WTC11 (cell line): Measurements from ENCODE around the gene GPR153. TPM values are rescaled to one million over a fixed set of nuclear protein-coding genes. Genes with fewer than 3 reads are reported as not detected.
A peak's percentile ranks its signal among the peaks of the same experiment; 100 is the strongest.

Experiments used
- ATAC-seq: fragments of 200-7000 bp; cut with Tn5 transposase; 2 replicates; pipeline ENCODE4 v1.10.0; 2021; ENCODE audit warnings: mild to moderate bottlenecking, moderate library complexity
- CTCF ChIA-PET: fragments of 300-600 bp; sonication (Branson Sonifier 250); formaldehyde crosslinking; loops from one replicate; lab custom pipeline; 2021; ENCODE audit warnings: antibody characterized with exemption; lab: Charles Lee
- POLR2A ChIA-PET: fragments of 350-600 bp; sonication (Branson Sonifier 250); formaldehyde crosslinking; loops from one replicate; lab custom pipeline; 2021; ENCODE audit warnings: antibody characterized with exemption; lab: Charles Lee
- DNase-seq: peaks from one replicate; pipeline ENCODE4 v3.0.0; 2021; ENCODE audit warnings: low spot score
- H3K27ac Mint-ChIP-seq: 2 replicates; pipeline ENCODE4 v1.8.0; 2021; ENCODE audit warnings: mixed read lengths
- H3K27me3 Mint-ChIP-seq: 2 replicates; pipeline ENCODE4 v1.8.0; 2021; ENCODE audit warnings: low read depth, mild to moderate bottlenecking, moderate library complexity, mixed read lengths
- H3K36me3 Mint-ChIP-seq: 2 replicates; pipeline ENCODE4 v1.8.0; 2021; ENCODE audit warnings: mixed read lengths
- H3K4me1 Mint-ChIP-seq: 2 replicates; pipeline ENCODE4 v1.8.0; 2022; ENCODE audit warnings: mixed read lengths
- H3K4me3 Mint-ChIP-seq: 2 replicates; pipeline ENCODE4 v1.8.0; 2021; ENCODE audit warnings: mild to moderate bottlenecking, moderate library complexity, mixed read lengths
- H3K9me3 Mint-ChIP-seq: 2 replicates; pipeline ENCODE4 v1.8.0; 2021; ENCODE audit warnings: mixed read lengths
- CREM ChIP-seq: sonication (generic); formaldehyde crosslinking; IDR thresholded peaks from 2 replicates; pipeline ENCODE4 v1.8.1; 2022; ENCODE audit warnings: mild to moderate bottlenecking, missing genetic modification reagents, moderate library complexity
- ETV6 ChIP-seq: sonication (generic); formaldehyde crosslinking; IDR thresholded peaks from 2 replicates; pipeline ENCODE4 v1.8.1; 2022; ENCODE audit warnings: mild to moderate bottlenecking, missing genetic modification reagents
- FOXP1 ChIP-seq: sonication (generic); formaldehyde crosslinking; IDR thresholded peaks from 2 replicates; pipeline ENCODE4 v1.8.0; 2022; ENCODE audit warnings: missing genetic modification reagents, mild to moderate bottlenecking, moderate library complexity, borderline replicate concordance
- GABPB1 ChIP-seq: sonication (generic); formaldehyde crosslinking; IDR thresholded peaks from 2 replicates; pipeline ENCODE4 v1.8.1; 2023; ENCODE audit warnings: mild to moderate bottlenecking, missing genetic modification reagents
- IRF2 ChIP-seq: sonication (generic); formaldehyde crosslinking; IDR thresholded peaks from 2 replicates; pipeline ENCODE4 v1.8.0; 2022; ENCODE audit warnings: low read depth, missing genetic modification reagents, borderline replicate concordance
- NFYB ChIP-seq: sonication (generic); formaldehyde crosslinking; conservative IDR thresholded peaks from 2 replicates; pipeline ENCODE4 v1.8.0; 2022; ENCODE audit warnings: low read depth, missing genetic modification reagents
- NR1H2 ChIP-seq: sonication (generic); formaldehyde crosslinking; IDR thresholded peaks from 2 replicates; pipeline ENCODE4 v1.9.0; 2021; ENCODE audit warnings: mild to moderate bottlenecking, moderate library complexity, missing genetic modification reagents
- SP1 ChIP-seq: sonication (generic); formaldehyde crosslinking; conservative IDR thresholded peaks from 2 replicates; pipeline ENCODE4 v1.8.1; 2022; ENCODE audit warnings: missing genetic modification reagents
- TCF7 ChIP-seq: sonication (generic); formaldehyde crosslinking; IDR thresholded peaks from 2 replicates; pipeline ENCODE4 v1.8.0; 2022; ENCODE audit warnings: mild to moderate bottlenecking, low read depth, missing genetic modification reagents, moderate library complexity
- ZNF219 ChIP-seq: sonication (generic); formaldehyde crosslinking; IDR thresholded peaks from 2 replicates; pipeline ENCODE4 v1.8.0; 2023; ENCODE audit warnings: missing genetic modification reagents, mild to moderate bottlenecking, borderline replicate concordance
- ZNF263 ChIP-seq: sonication (generic); formaldehyde crosslinking; IDR thresholded peaks from 2 replicates; pipeline ENCODE4 v1.8.1; 2022; ENCODE audit warnings: low read depth, mild to moderate bottlenecking, moderate library complexity, missing genetic modification reagents
- ZNF423 ChIP-seq: fragments of 250-450 bp; sonication (Bioruptor Pico); IDR thresholded peaks from 2 replicates; pipeline ENCODE4 v2.1.2; 2022; ENCODE audit warnings: mild to moderate bottlenecking, moderate library complexity
- total RNA-seq: library from RNA; stranded (reverse); gene quantifications from 3 replicates; pipeline ENCODE4 v1.2.3, GENCODE V29; 2021
- TF ChIP-seq, protein P1 (sequence below): sonication (generic); formaldehyde crosslinking; IDR thresholded peaks from 2 replicates; pipeline ENCODE4 v1.8.0; 2022; ENCODE audit warnings: mild to moderate bottlenecking, missing genetic modification reagents
- TF ChIP-seq, protein P2 (sequence below): sonication (generic); formaldehyde crosslinking; IDR thresholded peaks from 2 replicates; pipeline ENCODE4 v1.8.1; 2022; ENCODE audit warnings: low read depth, mild to moderate bottlenecking, moderate library complexity, missing genetic modification reagents, borderline replicate concordance
- TF ChIP-seq, protein P3 (sequence below): sonication (generic); formaldehyde crosslinking; IDR thresholded peaks from 2 replicates; pipeline ENCODE4 v1.8.1; 2022; ENCODE audit warnings: missing genetic modification reagents, borderline replicate concordance
- TF ChIP-seq, protein P4 (sequence below): sonication (generic); formaldehyde crosslinking; IDR thresholded peaks from 2 replicates; pipeline ENCODE4 v1.8.0; 2022; ENCODE audit warnings: mild to moderate bottlenecking, missing genetic modification reagents
- TF ChIP-seq, protein P5 (sequence below): sonication (generic); formaldehyde crosslinking; IDR thresholded peaks from 2 replicates; pipeline ENCODE4 v1.8.1; 2023; ENCODE audit warnings: mild to moderate bottlenecking, moderate library complexity, missing genetic modification reagents
- TF ChIP-seq, protein P6 (sequence below): sonication (generic); formaldehyde crosslinking; IDR thresholded peaks from 2 replicates; pipeline ENCODE4 v1.8.1; 2023; ENCODE audit warnings: mild to moderate bottlenecking, missing genetic modification reagents

The GPR153 gene
- total RNA-seq, 1 experiment from 2014 or later: 13.4 TPM

DNA sequence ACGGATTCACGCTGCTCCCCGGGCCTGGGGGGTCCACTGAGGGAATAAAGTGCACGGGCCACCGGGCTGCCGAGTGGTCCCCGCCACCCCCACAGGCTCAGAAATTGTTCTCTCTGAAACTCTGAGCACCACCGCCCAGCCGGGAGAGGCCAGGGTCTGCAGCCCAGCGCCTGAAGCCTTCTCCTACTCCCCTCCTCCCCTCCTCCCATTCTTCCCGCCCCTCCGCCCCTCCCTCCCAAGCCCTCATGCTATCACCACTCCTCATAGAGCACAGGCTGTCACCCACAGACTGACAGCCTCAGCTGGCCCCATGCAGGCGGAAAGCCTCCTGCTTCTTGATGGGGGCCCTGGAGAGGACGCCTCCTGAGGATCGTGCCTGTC lies 707 bp upstream of the GPR153 start:
- peaks cover 9% of the 10 kb centered on the region for H3K4me1 Mint-ChIP-seq
- H3K36me3 Mint-ChIP-seq: no peaks in the 10 kb centered on the region
- DNase-seq (no peak), ATAC-seq (peak; percentile 33)
- peaks cover 21% of the 10 kb centered on the region for H3K27me3 Mint-ChIP-seq
- H3K9me3 Mint-ChIP-seq: no peaks in the 10 kb centered on the region
- TF ChIP-seq, protein P1, sequence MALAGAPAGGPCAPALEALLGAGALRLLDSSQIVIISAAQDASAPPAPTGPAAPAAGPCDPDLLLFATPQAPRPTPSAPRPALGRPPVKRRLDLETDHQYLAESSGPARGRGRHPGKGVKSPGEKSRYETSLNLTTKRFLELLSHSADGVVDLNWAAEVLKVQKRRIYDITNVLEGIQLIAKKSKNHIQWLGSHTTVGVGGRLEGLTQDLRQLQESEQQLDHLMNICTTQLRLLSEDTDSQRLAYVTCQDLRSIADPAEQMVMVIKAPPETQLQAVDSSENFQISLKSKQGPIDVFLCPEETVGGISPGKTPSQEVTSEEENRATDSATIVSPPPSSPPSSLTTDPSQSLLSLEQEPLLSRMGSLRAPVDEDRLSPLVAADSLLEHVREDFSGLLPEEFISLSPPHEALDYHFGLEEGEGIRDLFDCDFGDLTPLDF (CRISPR knock-in tag): no peak
- TF ChIP-seq, protein P2, sequence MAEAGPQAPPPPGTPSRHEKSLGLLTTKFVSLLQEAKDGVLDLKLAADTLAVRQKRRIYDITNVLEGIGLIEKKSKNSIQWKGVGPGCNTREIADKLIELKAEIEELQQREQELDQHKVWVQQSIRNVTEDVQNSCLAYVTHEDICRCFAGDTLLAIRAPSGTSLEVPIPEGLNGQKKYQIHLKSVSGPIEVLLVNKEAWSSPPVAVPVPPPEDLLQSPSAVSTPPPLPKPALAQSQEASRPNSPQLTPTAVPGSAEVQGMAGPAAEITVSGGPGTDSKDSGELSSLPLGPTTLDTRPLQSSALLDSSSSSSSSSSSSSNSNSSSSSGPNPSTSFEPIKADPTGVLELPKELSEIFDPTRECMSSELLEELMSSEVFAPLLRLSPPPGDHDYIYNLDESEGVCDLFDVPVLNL (CRISPR knock-in tag): no peak
- TF ChIP-seq ETV6 (CRISPR knock-in tag): no peak
- no peak for TF ChIP-seq TCF7
- TF ChIP-seq, all 79 proteins: peak for 0
- Mint-ChIP-seq H3K27ac (no peak overlapping the region), H3K4me3 (peak overlapping the region; percentile 63)
- ChIA-PET POLR2A (interaction anchor here (0.9 kb wide), 2 partner anchors 107 to 132 kb away, joined by 3 read pairs; no protein-coding TSS in a partner anchor), CTCF (interaction anchor here (0.5 to 14.8 kb wide), 11 partner anchors 13 to 179 kb away, joined by 3 to 164 read pairs (median 3); no protein-coding TSS in a partner anchor)

DNA sequence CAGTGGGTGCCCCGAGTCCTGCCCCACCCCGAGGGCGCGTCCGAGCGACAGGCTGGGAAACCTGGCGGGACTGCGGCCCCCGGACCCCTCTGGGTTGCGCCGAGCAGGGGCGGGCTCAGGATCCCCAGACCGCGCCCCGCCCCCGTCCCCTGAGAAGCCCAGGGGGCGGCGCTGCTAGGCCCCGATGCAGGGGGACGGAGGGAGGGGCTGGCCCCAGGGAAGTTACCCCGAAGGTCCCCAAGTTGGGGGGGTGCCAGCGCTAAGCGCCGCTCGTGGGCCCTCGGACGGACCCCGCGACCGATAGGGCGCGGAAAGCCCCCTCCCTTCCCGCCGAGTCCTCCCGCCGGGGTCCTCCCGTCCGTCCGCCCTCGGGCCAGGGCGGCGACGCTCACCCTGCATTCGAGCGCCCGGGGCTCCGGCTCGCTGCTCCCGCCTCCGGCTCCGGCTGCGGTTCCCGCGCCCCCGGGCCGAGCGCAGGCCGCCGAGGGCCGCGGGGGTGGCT lies 414 bp downstream of the GPR153 start:
- H3K9me3 Mint-ChIP-seq: no peaks in the 10 kb centered on the region

DNA sequence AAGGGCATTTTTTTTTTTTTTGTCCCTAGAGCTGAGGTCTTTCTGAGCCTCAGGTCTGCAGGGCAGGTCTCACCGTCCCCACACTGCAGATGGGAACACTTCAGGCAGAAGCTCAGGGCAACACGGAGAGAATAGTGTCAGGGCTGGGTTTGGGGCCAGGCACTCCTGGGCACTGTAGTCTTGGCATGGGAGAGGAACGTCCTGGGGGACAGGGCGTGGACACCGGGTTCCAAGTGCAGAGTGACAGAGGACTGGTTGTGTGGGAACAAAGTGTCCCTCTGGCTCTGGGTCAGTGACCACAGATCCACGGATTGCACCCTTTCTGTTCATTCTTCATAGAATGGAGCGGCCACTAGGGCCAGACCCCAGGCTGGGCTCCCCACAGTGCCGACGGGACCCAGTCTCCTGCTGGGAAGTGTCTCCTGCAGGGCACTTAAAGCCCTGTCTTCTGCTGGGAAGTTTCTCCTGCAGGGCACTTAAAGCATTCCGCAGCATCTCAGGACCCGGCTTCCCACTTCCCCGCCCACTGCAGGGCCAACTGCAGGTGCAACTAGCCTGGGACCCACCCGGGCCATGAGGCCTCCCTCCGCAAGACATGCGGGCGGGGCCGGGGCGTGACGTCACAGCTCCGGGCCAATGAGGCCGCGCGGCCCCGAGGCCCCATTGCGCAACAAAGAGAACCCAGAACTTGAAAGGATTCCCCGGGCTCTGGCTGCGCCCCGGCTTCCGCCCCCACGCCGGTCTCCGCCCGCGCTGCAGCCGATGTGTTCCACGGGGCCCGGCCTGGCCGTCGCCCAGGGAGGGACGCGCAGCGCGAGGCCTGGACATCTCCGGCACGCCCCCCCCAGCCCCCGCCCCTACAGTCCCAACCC lies 1.2 kb downstream of the GPR153 start:
- peaks cover 21% of the 10 kb centered on the region for H3K27me3 Mint-ChIP-seq
- no peak overlapping the region for H3K27ac Mint-ChIP-seq
- peaks cover 9% of the 10 kb centered on the region for H3K4me1 Mint-ChIP-seq
- ATAC-seq (peak; percentile 40), DNase-seq (peak; percentile 90)
- H3K9me3 Mint-ChIP-seq: no peaks in the 10 kb centered on the region
- ChIA-PET CTCF (interaction anchor here (0.5 to 14.8 kb wide), 13 partner anchors 9 to 181 kb away, joined by 3 to 164 read pairs (median 3); no protein-coding TSS in a partner anchor), POLR2A (interaction anchor here (0.7 kb wide), 1 partner anchor 53 kb away, joined by 4 read pairs; no protein-coding TSS in a partner anchor)
- peak overlapping the region; percentile 49 for H3K4me3 Mint-ChIP-seq
- H3K36me3 Mint-ChIP-seq: no peaks in the 10 kb centered on the region
- TF ChIP-seq IRF2 (CRISPR knock-in tag): no peak
- TF ChIP-seq GABPB1 (CRISPR knock-in tag): 0 out of 2 replicates have a peak, but pooled peaks have one; percentile 34
- TF ChIP-seq ZNF219: no peak
- TF ChIP-seq TCF7: no peak
- peak; percentile 62; the same call in 1 of the 2 replicates for TF ChIP-seq CREM (CRISPR knock-in tag)
- TF ChIP-seq, protein P2 (CRISPR knock-in tag): no peak
- peak; percentile 43 for TF ChIP-seq SP1 (CRISPR knock-in tag)
- TF ChIP-seq, protein P3, sequence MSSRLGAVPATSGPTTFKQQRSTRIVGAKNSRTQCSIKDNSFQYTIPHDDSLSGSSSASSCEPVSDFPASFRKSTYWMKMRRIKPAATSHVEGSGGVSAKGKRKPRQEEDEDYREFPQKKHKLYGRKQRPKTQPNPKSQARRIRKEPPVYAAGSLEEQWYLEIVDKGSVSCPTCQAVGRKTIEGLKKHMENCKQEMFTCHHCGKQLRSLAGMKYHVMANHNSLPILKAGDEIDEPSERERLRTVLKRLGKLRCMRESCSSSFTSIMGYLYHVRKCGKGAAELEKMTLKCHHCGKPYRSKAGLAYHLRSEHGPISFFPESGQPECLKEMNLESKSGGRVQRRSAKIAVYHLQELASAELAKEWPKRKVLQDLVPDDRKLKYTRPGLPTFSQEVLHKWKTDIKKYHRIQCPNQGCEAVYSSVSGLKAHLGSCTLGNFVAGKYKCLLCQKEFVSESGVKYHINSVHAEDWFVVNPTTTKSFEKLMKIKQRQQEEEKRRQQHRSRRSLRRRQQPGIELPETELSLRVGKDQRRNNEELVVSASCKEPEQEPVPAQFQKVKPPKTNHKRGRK (CRISPR knock-in tag): no peak
- TF ChIP-seq, protein P4, sequence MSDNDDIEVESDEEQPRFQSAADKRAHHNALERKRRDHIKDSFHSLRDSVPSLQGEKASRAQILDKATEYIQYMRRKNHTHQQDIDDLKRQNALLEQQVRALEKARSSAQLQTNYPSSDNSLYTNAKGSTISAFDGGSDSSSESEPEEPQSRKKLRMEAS (CRISPR knock-in tag): peak; percentile 12; the same call in 1 of the 2 replicates
- TF ChIP-seq NFYB (CRISPR knock-in tag): peak; percentile 72

More for the DNA sequence above, 414 bp downstream of the GPR153 start:
- Mint-ChIP-seq H3K27me3 (peaks cover 21% of the 10 kb centered on the region), H3K4me1 (peaks cover 9% of the 10 kb centered on the region), H3K36me3 (no peaks in the 10 kb centered on the region), H3K27ac (no peak overlapping the region), H3K4me3 (no peak overlapping the region; the same call in 1 of the 2 replicates)
- no peak for DNase-seq
- ChIA-PET POLR2A (no interaction called here), CTCF (interaction anchor here (0.5 to 14.8 kb wide), 15 partner anchors 8 to 180 kb away, joined by 3 to 164 read pairs (median 3); no protein-coding TSS in a partner anchor)
- peak; percentile 46 for ATAC-seq
- no peak for TF ChIP-seq NR1H2
- TF ChIP-seq ZNF263 (CRISPR knock-in tag): peak; percentile 85; the same call in 1 of the 2 replicates
- peak; percentile 1; the same call in 1 of the 2 replicates for TF ChIP-seq FOXP1 (CRISPR knock-in tag)
- TF ChIP-seq, protein P5, sequence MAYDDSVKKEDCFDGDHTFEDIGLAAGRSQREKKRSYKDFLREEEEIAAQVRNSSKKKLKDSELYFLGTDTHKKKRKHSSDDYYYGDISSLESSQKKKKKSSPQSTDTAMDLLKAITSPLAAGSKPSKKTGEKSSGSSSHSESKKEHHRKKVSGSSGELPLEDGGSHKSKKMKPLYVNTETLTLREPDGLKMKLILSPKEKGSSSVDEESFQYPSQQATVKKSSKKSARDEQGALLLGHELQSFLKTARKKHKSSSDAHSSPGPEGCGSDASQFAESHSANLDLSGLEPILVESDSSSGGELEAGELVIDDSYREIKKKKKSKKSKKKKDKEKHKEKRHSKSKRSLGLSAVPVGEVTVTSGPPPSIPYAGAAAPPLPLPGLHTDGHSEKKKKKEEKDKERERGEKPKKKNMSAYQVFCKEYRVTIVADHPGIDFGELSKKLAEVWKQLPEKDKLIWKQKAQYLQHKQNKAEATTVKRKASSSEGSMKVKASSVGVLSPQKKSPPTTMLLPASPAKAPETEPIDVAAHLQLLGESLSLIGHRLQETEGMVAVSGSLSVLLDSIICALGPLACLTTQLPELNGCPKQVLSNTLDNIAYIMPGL (CRISPR knock-in tag): 0 out of 2 replicates have a peak, but pooled peaks have one; percentile 24
- no peak for TF ChIP-seq ZNF423 (CRISPR knock-in tag)
- TF ChIP-seq, protein P6, sequence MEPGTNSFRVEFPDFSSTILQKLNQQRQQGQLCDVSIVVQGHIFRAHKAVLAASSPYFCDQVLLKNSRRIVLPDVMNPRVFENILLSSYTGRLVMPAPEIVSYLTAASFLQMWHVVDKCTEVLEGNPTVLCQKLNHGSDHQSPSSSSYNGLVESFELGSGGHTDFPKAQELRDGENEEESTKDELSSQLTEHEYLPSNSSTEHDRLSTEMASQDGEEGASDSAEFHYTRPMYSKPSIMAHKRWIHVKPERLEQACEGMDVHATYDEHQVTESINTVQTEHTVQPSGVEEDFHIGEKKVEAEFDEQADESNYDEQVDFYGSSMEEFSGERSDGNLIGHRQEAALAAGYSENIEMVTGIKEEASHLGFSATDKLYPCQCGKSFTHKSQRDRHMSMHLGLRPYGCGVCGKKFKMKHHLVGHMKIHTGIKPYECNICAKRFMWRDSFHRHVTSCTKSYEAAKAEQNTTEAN: 0 out of 2 replicates have a peak, but pooled peaks have one; percentile 24
- no peak for TF ChIP-seq GABPB1 (CRISPR knock-in tag)
